HEK293T (cell line): ENCODE results near the gene IFNK.

Source experiments
- ARNT ChIP-seq: fragments of 450-650 bp; IDR thresholded peaks from 2 replicates; pipeline ENCODE4 v1.6.1; 2017; ENCODE audit warnings: mild to moderate bottlenecking
- BHLHE40 ChIP-seq: fragments of 450-650 bp; IDR thresholded peaks from 2 replicates; pipeline ENCODE4 v1.6.1; 2016; ENCODE audit warnings: mild to moderate bottlenecking, moderate library complexity, borderline replicate concordance
- CTBP1 ChIP-seq: fragments of 450-650 bp; IDR thresholded peaks from 2 replicates; pipeline ENCODE4 v1.6.1; 2016; ENCODE audit warnings: borderline replicate concordance
- ELF4 ChIP-seq: fragments of 450-650 bp; IDR thresholded peaks from 2 replicates; pipeline ENCODE4 v1.6.1; 2017; ENCODE audit warnings: antibody characterized with exemption
- FOXK2 ChIP-seq: fragments of 450-650 bp; IDR thresholded peaks from 2 replicates; pipeline ENCODE4 v1.6.1; 2016; ENCODE audit warnings: mild to moderate bottlenecking
- FOXM1 ChIP-seq: fragments of 450-650 bp; IDR thresholded peaks from 2 replicates; pipeline ENCODE4 v1.6.1; 2017; ENCODE audit warnings: mild to moderate bottlenecking, borderline replicate concordance
- HDGF ChIP-seq: fragments of 450-650 bp; IDR thresholded peaks from 2 replicates; pipeline ENCODE4 v1.6.1; 2017; ENCODE audit warnings: antibody characterized with exemption, borderline replicate concordance
- L3MBTL2 ChIP-seq: fragments of 450-650 bp; conservative IDR thresholded peaks from 2 replicates; pipeline ENCODE4 v1.6.1; 2016; ENCODE audit warnings: mild to moderate bottlenecking
- LEF1 ChIP-seq: fragments of 450-650 bp; IDR thresholded peaks from 2 replicates; pipeline ENCODE4 v1.6.1; 2017; ENCODE audit warnings: mild to moderate bottlenecking, borderline replicate concordance
- PKNOX1 ChIP-seq: fragments of 450-650 bp; IDR thresholded peaks from 2 replicates; pipeline ENCODE4 v1.6.1; 2016
- SP1 ChIP-seq: fragments of 450-650 bp; IDR thresholded peaks from 2 replicates; pipeline ENCODE4 v1.6.1; 2017
- SUZ12 ChIP-seq: fragments of 450-650 bp; IDR thresholded peaks from 2 replicates; pipeline ENCODE4 v1.6.1; 2016; ENCODE audit warnings: mild to moderate bottlenecking
- TARDBP ChIP-seq: fragments of 450-650 bp; IDR thresholded peaks from 2 replicates; pipeline ENCODE4 v1.6.1; 2016
- ZNF384 ChIP-seq: fragments of 450-650 bp; IDR thresholded peaks from 2 replicates; pipeline ENCODE4 v1.6.1; 2016

GRCh38 chr9:27511771-27512170 is 12.3 kb upstream of the IFNK start:
- no peak for TF ChIP-seq ZNF384
- TF ChIP-seq ELF4, result no peak
- no peak for TF ChIP-seq SUZ12
- no peak for TF ChIP-seq FOXK2
- no peak for TF ChIP-seq FOXM1
- no peak for TF ChIP-seq LEF1
- TF ChIP-seq L3MBTL2, result no peak
- TF ChIP-seq HDGF, result no peak
- TF ChIP-seq TARDBP, result no peak
- no peak for TF ChIP-seq PKNOX1
- TF ChIP-seq SP1, result no peak
- TF ChIP-seq BHLHE40, result no peak
- TF ChIP-seq CTBP1, result no peak
- TF ChIP-seq ARNT, result no peak
